ENCODE data around the gene TMCC1. TPM values are rescaled to one million over a fixed set of nuclear protein-coding genes. Genes with fewer than 3 reads are reported as not detected.

Gene TMCC1
- total and polyA plus RNA-seq, 3 donors from 2014 or later = 46.0 to 119 (median 60.4) TPM

DNA sequence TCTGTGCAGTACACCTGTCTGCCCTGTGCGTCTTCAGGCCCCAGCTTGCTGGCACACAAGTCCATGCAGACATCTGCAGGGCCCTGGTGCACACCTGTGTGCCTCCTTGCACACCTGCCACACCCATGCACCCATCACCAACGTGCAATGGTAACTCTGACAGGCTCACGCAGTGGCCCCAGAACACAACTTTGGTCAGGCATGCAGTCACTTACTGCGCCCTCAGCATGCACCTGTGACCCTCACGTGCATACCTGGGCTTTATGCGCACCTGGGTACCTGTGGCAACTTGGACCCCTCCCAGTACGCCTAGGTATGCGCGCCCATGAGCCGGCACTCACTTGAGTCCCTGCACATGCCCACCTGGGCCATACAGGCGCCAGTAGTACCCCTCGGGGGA lies 288.7 kb downstream of the TMCC1 start:
- H3K36me3 ChIP-seq (ENCODE audit: low read depth, missing control alignments) = no peaks in the 10 kb centered on the region
- H3K9me3 ChIP-seq = no peaks in the 10 kb centered on the region
- no peak for TF ChIP-seq POLR2A (IDR thresholded peaks at IDR 0.05)
- TF ChIP-seq, protein P1, sequence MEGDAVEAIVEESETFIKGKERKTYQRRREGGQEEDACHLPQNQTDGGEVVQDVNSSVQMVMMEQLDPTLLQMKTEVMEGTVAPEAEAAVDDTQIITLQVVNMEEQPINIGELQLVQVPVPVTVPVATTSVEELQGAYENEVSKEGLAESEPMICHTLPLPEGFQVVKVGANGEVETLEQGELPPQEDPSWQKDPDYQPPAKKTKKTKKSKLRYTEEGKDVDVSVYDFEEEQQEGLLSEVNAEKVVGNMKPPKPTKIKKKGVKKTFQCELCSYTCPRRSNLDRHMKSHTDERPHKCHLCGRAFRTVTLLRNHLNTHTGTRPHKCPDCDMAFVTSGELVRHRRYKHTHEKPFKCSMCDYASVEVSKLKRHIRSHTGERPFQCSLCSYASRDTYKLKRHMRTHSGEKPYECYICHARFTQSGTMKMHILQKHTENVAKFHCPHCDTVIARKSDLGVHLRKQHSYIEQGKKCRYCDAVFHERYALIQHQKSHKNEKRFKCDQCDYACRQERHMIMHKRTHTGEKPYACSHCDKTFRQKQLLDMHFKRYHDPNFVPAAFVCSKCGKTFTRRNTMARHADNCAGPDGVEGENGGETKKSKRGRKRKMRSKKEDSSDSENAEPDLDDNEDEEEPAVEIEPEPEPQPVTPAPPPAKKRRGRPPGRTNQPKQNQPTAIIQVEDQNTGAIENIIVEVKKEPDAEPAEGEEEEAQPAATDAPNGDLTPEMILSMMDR (IDR thresholded peaks at IDR 0.05) = no peak
- peak overlapping the region; percentile 42 to 55 for H3K27ac ChIP-seq
- 20 to 34% methylated on average over 2 to 12 of the region's 12 CpGs for WGBS, 2 donors
- intact Hi-C loops (cut with DNase I; ENCODE audit: low total_unique reads) = loop anchor here (5.0 to 10.0 kb wide), 2 partner anchors 50 to 112 kb away; no protein-coding TSS in a partner anchor
- no peaks in the 10 kb centered on the region for H3K27me3 ChIP-seq
- DNase-seq = no peak
- peak overlapping the region; percentile 65 to 68 for H3K4me3 ChIP-seq
- peaks cover 44% of the 10 kb centered on the region for H3K4me1 ChIP-seq

DNA sequence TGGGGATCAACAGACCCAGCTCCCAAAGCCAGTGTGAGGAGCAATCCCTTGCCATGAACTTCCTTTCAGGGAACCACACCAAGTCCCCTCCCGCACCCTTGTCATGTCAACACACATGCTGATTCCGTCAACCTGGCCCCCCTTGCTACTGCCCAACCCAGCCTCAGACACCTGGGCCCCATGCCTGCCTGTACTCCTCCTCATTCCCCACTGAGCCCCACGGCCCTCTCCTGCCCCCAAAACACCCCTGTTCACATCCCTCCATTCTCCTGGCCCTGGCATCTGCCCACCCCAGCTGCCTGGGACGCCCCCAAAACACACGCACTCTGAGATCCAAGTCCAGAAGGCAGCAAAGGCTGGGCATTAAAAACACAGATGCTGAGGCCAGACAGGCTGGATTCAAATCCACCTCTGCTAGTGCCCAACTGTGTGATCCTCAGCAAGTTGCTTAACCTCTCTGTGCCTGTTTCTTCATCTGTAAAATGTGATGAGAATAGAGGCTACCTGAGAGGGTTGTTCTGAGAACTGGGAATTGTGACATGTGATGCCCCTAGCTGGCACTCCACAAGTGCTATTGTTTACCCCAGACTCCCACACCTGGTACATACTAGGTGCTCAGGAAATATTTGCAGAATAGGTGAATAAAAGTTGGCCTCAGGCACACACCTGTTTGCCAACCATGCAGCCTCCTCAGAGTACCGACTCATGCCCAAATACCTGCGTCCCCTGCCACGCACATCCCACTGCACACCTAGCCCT lies 289.3 kb downstream of the TMCC1 start:
- WGBS, 2 donors = 62 to 71% methylated on average over 8 of the region's 8 CpGs
- no peaks in the 10 kb centered on the region for H3K9me3 ChIP-seq
- DNase-seq = no peak
- peaks cover 45% of the 10 kb centered on the region for H3K4me1 ChIP-seq
- no peaks in the 10 kb centered on the region for H3K27me3 ChIP-seq
- intact Hi-C loops (cut with DNase I; ENCODE audit: low total_unique reads) = loop anchor here (10.0 kb wide), 1 partner anchor 49 kb away; no protein-coding TSS in a partner anchor
- H3K4me3 ChIP-seq = peak overlapping the region; percentile 65 to 68
- no peak for TF ChIP-seq POLR2A (IDR thresholded peaks at IDR 0.05)
- TF ChIP-seq, protein P1 (IDR thresholded peaks at IDR 0.05) = no peak
- H3K27ac ChIP-seq = peak overlapping the region; percentile 42 to 55
- no peaks in the 10 kb centered on the region for H3K36me3 ChIP-seq (ENCODE audit: low read depth, missing control alignments)

DNA sequence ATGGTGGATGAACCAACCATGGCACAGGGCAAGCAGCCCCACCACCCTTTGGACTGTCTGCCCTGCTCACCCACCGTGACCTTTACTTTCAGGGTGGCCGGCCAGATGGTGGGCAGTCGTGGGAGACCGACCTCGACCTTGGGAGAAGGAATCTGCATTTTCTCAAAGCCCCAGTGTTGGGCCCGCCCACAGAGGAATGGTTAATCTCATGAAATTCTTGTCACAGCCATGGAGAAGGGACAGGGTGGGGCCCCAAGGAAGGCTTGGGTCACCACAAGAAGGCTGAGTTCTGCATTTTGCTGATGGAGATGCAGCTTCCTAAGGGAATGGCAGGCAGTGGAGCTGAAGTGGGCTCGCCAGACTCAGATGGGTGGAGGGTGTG lies 290.0 kb downstream of the TMCC1 start:
- TF ChIP-seq POLR2A (IDR thresholded peaks at IDR 0.05) = no peak
- no peak for DNase-seq
- peak overlapping the region; percentile 42 to 55 for H3K27ac ChIP-seq
- no peaks in the 10 kb centered on the region for H3K27me3 ChIP-seq
- H3K9me3 ChIP-seq = no peaks in the 10 kb centered on the region
- H3K36me3 ChIP-seq (ENCODE audit: low read depth, missing control alignments) = no peaks in the 10 kb centered on the region
- intact Hi-C loops (cut with DNase I; ENCODE audit: low total_unique reads) = loop anchor here (10.0 kb wide), 1 partner anchor 49 kb away; no protein-coding TSS in a partner anchor
- WGBS, 2 donors = 36 to 66% methylated on average over 7 of the region's 7 CpGs
- H3K4me1 ChIP-seq = peaks cover 45% of the 10 kb centered on the region
- H3K4me3 ChIP-seq = peak overlapping the region in 1 of 2 donors; percentile 65

DNA sequence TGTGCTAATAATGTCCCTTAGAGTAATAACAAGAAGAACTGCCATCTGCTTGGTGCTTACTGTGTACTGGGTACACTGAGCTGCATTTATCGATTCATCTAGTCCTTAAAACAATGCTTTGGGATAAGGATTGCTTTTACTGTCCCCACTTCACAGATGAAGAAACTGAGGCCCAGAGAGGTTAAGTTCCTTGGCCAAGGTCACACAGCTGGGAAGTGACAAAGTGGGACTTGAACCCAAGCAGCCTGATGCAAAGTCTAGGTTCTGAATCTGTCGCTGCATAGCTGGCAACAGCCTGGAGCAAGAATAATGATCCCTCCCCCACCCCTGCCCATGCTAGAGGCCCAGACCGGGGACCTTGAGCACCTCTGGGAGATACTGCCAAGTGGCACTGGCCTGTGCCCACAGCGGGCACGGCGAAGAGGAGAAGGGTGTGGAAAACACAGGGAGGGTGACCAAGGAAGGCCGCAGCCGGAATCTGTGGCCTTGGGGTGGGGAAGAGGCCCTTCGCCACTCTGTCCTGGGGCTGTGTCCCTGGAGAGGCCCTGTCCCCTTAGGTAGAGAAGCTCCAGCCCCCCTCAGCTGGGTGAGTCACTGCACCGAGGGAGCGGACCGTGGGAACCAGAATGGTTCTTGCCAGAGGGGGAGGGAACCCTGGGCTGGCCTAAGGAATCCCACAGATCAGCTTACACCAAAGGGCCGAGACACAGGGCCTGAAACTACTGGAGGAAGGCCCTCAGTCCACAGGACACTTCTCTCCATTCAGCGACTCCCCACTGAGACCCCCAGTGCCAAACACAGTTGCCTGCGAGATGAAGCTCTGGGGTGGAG lies 290.6 kb downstream of the TMCC1 start:
- Histone ChIP-seq H3K9me3 (no peaks in the 10 kb centered on the region), H3K4me1 (peaks cover 45% of the 10 kb centered on the region), H3K27ac (peak overlapping the region; percentile 42 to 55), H3K27me3 (no peaks in the 10 kb centered on the region), H3K36me3 (ENCODE audit: low read depth, missing control alignments) (no peaks in the 10 kb centered on the region), H3K4me3 (peak overlapping the region in 1 of 2 donors; percentile 65)
- TF ChIP-seq POLR2A (IDR thresholded peaks at IDR 0.05) = no peak
- TF ChIP-seq, protein P1 (IDR thresholded peaks at IDR 0.05) = no peak
- peak; percentile 77 for DNase-seq
- intact Hi-C loops (cut with DNase I; ENCODE audit: low total_unique reads) = loop anchor here (10.0 kb wide), 1 partner anchor 48 kb away; no protein-coding TSS in a partner anchor
- WGBS, 2 donors = 50 to 59% methylated on average over 13 to 15 of the region's 15 CpGs

DNA sequence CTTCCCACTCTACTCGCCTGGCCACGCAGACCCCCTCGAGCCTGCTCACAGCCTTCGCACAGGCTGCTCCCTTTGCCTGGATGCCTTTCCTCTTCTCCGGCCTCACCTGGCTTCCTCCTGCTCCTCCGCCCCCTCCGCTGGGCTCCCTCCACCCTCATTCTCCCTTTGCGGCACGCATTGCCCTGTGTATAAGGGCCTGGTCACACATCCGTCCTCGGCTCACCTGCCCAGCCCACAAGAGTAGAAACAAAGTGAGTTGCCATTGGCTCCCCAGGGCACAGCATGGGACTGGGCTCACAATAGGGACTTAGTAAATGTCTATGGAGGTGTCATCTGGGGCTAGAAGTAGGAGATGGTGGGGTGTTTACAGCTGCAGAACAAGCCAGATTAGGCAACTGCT lies 291.2 kb downstream of the TMCC1 start:
- Histone ChIP-seq H3K36me3 (ENCODE audit: low read depth, missing control alignments) (no peaks in the 10 kb centered on the region), H3K27ac (peak overlapping the region in 1 of 2 donors; percentile 55), H3K4me1 (peaks cover 46% of the 10 kb centered on the region), H3K9me3 (no peaks in the 10 kb centered on the region), H3K27me3 (no peaks in the 10 kb centered on the region), H3K4me3 (no peak overlapping the region)
- intact Hi-C loops (cut with DNase I; ENCODE audit: low total_unique reads) = loop anchor here (10.0 kb wide), 1 partner anchor 48 kb away; no protein-coding TSS in a partner anchor
- WGBS, 2 donors = 75 to 92% methylated on average over 11 of the region's 11 CpGs
- DNase-seq = no peak
- TF ChIP-seq POLR2A (IDR thresholded peaks at IDR 0.05) = no peak
